ENCODE results near the gene MCTP2. TPM values are rescaled to one million over a fixed set of nuclear protein-coding genes. Genes with fewer than 3 reads are reported as not detected.
A peak's percentile ranks its signal among the peaks of the same experiment; 100 is the strongest.

The MCTP2 gene
- total RNA-seq, 1 experiment from 2014 or later = 0.18 TPM

DNA sequence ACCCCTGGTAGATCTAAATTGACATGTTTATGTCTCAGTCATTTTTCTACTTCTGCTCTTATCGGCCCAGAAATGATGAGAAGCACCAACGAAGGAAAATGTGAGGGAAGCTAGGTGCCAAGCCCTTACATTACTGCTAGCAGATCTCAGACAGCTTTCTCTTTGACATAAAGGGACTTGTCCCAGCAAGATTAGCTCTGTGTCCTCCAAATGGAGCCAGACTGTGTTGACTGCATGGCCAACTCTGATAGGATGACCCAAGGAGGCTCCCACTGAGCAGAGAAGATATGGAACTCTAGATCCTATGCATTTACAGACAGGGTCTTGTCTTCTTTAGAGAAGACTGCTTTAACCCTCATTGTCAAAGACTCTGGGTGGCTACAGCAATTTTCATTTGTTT, 2.8 kb upstream of the MCTP2 start:
- peaks cover 6% of the 10 kb centered on the region; the same call in 1 of the 2 replicates for H3K4me1 ChIP-seq (replicated peaks)
- H3K9me3 ChIP-seq (replicated peaks) = no peaks in the 10 kb centered on the region
- H3K36me3 ChIP-seq = no peaks in the 10 kb centered on the region
- no peak overlapping the region for H3K4me3 ChIP-seq
- no peak for DNase-seq (ENCODE audit: low read depth in 1 of 2, low spot score in 2 of 2)
- no peak overlapping the region for H3K27ac ChIP-seq
- peaks cover 6% of the 10 kb centered on the region; the same call in 1 of the 2 replicates for H3K27me3 ChIP-seq (replicated peaks)

DNA sequence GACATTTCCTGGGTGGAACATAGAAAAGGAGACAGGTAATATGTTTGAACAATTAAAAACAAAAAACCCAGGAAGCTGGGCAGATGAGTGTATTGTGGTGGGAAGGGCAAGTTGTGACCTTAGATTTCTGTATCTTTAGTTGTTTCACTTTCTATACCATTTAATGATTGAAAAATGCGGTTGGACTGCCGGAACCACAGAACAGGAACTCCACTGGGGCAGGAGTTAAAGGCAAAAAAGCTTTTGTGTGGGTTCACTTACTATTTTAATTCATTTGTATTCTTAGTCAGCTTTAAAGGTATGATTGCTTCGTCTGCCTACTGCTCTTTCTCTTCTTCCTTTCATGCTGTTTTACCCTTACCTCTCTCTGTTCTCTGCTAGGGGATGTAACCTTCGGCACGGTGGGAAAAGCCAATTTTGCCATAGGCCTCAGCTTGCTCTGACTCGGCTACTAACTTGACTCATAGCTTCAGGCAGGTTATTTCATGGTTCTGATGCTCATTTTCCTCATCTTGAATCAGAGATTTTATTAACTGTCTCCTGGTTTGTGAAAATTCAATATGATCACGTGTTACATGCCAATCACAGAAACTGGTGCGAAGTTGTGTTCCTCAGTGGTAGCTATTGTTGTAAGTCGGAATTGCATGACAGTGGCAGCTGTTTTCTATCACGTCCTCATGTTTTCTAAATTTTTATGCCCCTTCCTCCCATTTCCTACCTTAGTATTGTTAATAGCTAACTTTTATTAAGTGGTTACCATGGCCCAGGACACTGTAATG, 1.6 kb upstream of the MCTP2 start:
- Histone ChIP-seq H3K9me3 (replicated peaks) (no peaks in the 10 kb centered on the region), H3K27ac (no peak overlapping the region), H3K4me1 (replicated peaks) (peaks cover 6% of the 10 kb centered on the region; the same call in 1 of the 2 replicates), H3K27me3 (replicated peaks) (peaks cover 6% of the 10 kb centered on the region; the same call in 1 of the 2 replicates), H3K36me3 (no peaks in the 10 kb centered on the region), H3K4me3 (no peak overlapping the region)
- DNase-seq (ENCODE audit: low read depth in 1 of 2, low spot score in 2 of 2) = no peak

- Histone ChIP-seq H3K27me3 (replicated peaks) (peaks cover 6% of the 10 kb centered on the region; the same call in 1 of the 2 replicates), H3K9me3 (replicated peaks) (no peaks in the 10 kb centered on the region), H3K36me3 (no peaks in the 10 kb centered on the region), H3K27ac (no peak overlapping the region), H3K4me1 (replicated peaks) (peaks cover 4% of the 10 kb centered on the region; the same call in 1 of the 2 replicates), H3K4me3 (peak overlapping the region; percentile 35)
- no peak for DNase-seq (ENCODE audit: low read depth in 1 of 2, low spot score in 2 of 2)
These were observed 904 bp upstream of the MCTP2 start for GRCh38 chr15:94230431-94230882.

GRCh38 chr15:94231723-94232468, 535 bp downstream of the MCTP2 start:
- no peaks in the 10 kb centered on the region for H3K4me1 ChIP-seq (replicated peaks)
- H3K9me3 ChIP-seq (replicated peaks) = no peaks in the 10 kb centered on the region
- H3K27ac ChIP-seq = no peak overlapping the region
- peaks cover 6% of the 10 kb centered on the region; the same call in 1 of the 2 replicates for H3K27me3 ChIP-seq (replicated peaks)
- no peaks in the 10 kb centered on the region for H3K36me3 ChIP-seq
- peak overlapping the region; percentile 35 for H3K4me3 ChIP-seq
- no peak for DNase-seq (ENCODE audit: low read depth in 1 of 2, low spot score in 2 of 2)

GRCh38 chr15:94233441-94233840, 2.1 kb downstream of the MCTP2 start:
- H3K27ac ChIP-seq = no peak overlapping the region
- peaks cover 6% of the 10 kb centered on the region; the same call in 1 of the 2 replicates for H3K27me3 ChIP-seq (replicated peaks)
- H3K4me1 ChIP-seq (replicated peaks) = no peaks in the 10 kb centered on the region
- no peaks in the 10 kb centered on the region for H3K36me3 ChIP-seq
- DNase-seq (ENCODE audit: low read depth in 1 of 2, low spot score in 2 of 2) = no peak
- no peaks in the 10 kb centered on the region for H3K9me3 ChIP-seq (replicated peaks)
- no peak overlapping the region for H3K4me3 ChIP-seq

DNA sequence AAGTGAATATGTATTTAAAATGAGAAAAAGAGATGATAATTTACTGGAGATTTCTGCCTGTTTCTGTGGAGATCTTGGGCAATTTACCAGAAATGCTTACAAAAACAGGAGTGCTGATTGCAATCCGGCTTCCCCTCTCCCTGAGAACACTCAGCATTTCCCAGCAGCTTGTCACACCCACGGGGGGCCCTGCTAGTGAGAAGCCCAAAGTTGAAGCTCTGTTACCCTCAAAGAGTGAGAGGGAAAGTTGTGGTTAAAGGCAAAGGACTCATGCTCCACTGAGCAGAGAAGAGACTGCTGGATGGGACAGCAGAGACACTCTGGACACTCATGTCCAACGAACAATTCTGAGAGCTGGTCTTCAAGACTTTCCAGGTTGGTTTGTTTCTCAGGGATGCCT, 2.9 kb downstream of the MCTP2 start:
- H3K4me1 ChIP-seq (replicated peaks) = no peaks in the 10 kb centered on the region
- H3K4me3 ChIP-seq = no peak overlapping the region
- H3K27ac ChIP-seq = no peak overlapping the region
- no peak for DNase-seq (ENCODE audit: low read depth in 1 of 2, low spot score in 2 of 2)
- peaks cover 6% of the 10 kb centered on the region; the same call in 1 of the 2 replicates for H3K27me3 ChIP-seq (replicated peaks)
- H3K9me3 ChIP-seq (replicated peaks) = no peaks in the 10 kb centered on the region
- no peaks in the 10 kb centered on the region for H3K36me3 ChIP-seq

DNA sequence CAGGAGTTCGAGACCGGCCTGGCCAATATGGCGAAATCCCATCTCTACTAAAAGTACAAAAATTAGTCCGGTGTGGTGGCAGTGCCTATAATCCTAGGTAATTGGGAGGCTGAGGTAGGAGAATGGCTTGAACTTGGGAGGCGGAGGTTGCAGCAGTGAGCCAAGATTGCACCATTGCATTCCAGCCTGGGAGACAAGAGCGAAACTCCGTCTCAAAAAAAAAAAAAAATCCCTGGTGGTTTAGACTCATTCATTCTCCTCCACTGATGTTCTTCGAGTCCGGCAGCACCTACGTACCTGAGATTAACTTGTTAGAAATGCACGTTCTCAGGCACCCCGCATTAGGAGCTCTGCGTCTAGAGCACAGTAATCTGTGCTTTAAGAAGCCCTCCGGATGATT, 3.7 kb downstream of the MCTP2 start:
- H3K27me3 ChIP-seq (replicated peaks) = peaks cover 6% of the 10 kb centered on the region; the same call in 1 of the 2 replicates
- H3K4me3 ChIP-seq = no peak overlapping the region
- H3K27ac ChIP-seq = no peak overlapping the region
- DNase-seq (ENCODE audit: low read depth in 1 of 2, low spot score in 2 of 2) = no peak
- no peaks in the 10 kb centered on the region for H3K9me3 ChIP-seq (replicated peaks)
- no peaks in the 10 kb centered on the region for H3K36me3 ChIP-seq
- no peaks in the 10 kb centered on the region for H3K4me1 ChIP-seq (replicated peaks)

DNA sequence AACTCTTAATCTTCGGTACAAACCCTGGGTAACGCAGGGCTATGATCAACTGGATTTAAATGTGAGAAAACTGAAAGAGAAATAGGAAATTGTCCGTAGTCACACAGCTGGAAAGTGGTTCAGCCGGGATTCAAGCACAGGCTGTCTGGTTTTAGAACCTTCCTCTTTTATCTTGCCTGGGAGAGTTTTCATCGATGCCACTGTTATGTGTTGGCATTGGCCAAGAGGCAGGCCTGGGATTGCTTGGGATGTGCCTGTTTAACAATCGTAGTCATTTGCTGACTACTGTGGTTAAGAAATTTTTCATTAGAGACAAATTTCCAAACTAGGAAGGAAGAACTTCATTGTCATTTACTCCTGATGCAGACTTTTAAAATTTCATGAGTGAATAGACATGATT, 4.3 kb downstream of the MCTP2 start:
- Histone ChIP-seq H3K9me3 (replicated peaks) (no peaks in the 10 kb centered on the region), H3K27ac (no peak overlapping the region), H3K36me3 (no peaks in the 10 kb centered on the region), H3K27me3 (replicated peaks) (peaks cover under 1% of the 10 kb centered on the region; the same call in 1 of the 2 replicates), H3K4me3 (no peak overlapping the region), H3K4me1 (replicated peaks) (no peaks in the 10 kb centered on the region)
- no peak for DNase-seq (ENCODE audit: low read depth in 1 of 2, low spot score in 2 of 2)

DNA sequence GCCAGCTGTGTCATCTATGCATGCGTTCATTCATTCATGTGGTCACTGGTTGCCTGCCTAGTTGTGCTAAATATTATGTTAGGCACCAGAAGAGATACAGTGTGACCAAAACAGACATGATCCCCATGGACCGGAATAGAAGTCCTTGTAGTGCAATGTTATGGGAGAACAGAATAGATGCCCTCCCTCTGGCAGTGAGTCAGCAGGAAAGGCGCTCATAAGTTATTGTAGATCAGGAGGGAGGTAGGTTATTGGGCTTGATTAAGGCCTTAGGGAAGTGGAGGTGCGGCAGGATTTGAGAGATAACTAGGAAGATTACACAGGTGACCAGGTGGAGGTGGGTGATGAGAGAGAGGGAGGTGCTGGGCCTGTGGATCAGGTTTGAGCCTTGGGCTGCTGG, 5.2 kb downstream of the MCTP2 start:
- no peak overlapping the region for H3K27ac ChIP-seq
- no peak for DNase-seq (ENCODE audit: low read depth in 1 of 2, low spot score in 2 of 2)
- no peak overlapping the region for H3K4me3 ChIP-seq
- H3K4me1 ChIP-seq (replicated peaks) = no peaks in the 10 kb centered on the region
- H3K9me3 ChIP-seq (replicated peaks) = no peaks in the 10 kb centered on the region
- no peaks in the 10 kb centered on the region for H3K36me3 ChIP-seq
- no peaks in the 10 kb centered on the region for H3K27me3 ChIP-seq (replicated peaks)

- H3K4me1 ChIP-seq (replicated peaks) = no peaks in the 10 kb centered on the region
- no peaks in the 10 kb centered on the region for H3K9me3 ChIP-seq (replicated peaks)
- no peaks in the 10 kb centered on the region for H3K36me3 ChIP-seq
- H3K27me3 ChIP-seq (replicated peaks) = no peaks in the 10 kb centered on the region
- H3K27ac ChIP-seq = no peak overlapping the region
- no peak for DNase-seq (ENCODE audit: low read depth in 1 of 2, low spot score in 2 of 2)
- no peak overlapping the region for H3K4me3 ChIP-seq
These were observed 6.5 kb downstream of the MCTP2 start for GRCh38 chr15:94237903-94238302.

DNA sequence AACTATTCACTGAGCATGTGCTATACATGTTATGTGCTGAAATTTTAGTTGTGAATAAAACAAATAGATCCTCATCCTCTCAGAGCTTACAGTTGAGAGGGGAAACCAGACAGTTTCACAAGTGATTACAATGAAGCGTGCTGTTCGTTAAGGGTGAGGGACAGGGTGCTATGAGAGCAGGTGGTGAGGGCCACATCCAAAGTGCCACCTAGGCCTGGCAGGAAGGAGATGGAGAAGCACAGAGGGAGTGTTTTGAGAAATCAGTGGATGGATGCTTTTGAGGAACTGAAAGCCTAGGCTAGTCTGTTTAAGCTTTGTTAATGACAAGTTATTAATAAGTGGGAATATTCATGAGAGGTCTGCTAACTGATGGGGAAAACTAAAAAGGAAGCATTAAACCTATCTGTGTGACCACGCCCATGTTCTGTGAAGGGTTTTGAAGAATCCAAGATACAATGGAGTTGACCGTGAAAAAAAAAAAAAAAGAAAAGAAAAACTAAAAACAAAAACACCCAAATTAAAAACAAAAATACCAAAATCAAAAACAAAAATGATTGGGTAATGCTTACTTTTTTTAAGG, 7.3 kb downstream of the MCTP2 start:
- no peaks in the 10 kb centered on the region for H3K36me3 ChIP-seq
- no peaks in the 10 kb centered on the region for H3K9me3 ChIP-seq (replicated peaks)
- no peaks in the 10 kb centered on the region for H3K4me1 ChIP-seq (replicated peaks)
- no peak overlapping the region for H3K27ac ChIP-seq
- H3K27me3 ChIP-seq (replicated peaks) = no peaks in the 10 kb centered on the region
- DNase-seq (ENCODE audit: low read depth in 1 of 2, low spot score in 2 of 2) = no peak
- no peak overlapping the region for H3K4me3 ChIP-seq

DNA sequence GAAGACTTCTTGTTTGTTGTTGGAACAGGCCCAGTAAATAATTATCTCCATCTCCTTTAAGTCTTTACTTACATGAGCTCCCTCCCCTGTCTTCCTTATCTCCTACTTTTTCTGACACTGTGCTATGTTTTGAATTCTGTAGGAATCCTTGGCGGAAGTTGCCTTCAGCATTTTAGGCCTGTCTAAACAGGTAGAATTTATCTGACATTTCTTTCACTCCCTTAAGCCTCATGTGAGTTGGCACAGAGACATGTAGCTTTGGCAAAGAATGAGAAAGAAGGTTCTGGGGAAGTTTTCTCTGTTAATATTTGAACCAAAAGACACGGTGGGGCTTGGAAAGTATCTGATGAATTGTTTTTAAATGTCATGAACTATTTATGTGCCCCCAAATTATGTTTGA, 8.1 kb downstream of the MCTP2 start:
- no peak overlapping the region for H3K4me3 ChIP-seq
- no peaks in the 10 kb centered on the region for H3K9me3 ChIP-seq (replicated peaks)
- no peaks in the 10 kb centered on the region for H3K4me1 ChIP-seq (replicated peaks)
- no peak for DNase-seq (ENCODE audit: low read depth in 1 of 2, low spot score in 2 of 2)
- no peaks in the 10 kb centered on the region for H3K36me3 ChIP-seq
- no peak overlapping the region for H3K27ac ChIP-seq
- H3K27me3 ChIP-seq (replicated peaks) = no peaks in the 10 kb centered on the region

DNA sequence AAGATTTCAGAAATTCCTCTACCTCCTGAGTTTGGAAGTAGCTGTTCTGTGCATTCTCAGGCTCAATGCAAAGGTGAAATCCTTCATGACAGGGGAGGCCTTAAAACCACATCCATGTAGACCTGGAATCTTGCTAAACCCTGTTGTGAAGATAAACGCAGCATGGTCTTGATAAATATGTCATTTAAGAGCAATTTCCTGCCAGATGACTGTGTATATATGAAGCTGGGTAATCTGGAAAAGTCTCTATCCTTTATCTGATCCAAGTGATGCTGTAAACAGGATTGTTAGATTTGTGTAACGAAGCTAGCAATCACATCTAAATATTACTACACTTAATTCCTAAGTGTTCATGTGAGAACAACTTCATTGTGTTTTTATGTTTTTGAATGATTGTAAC, 9.1 kb downstream of the MCTP2 start:
- H3K36me3 ChIP-seq = no peaks in the 10 kb centered on the region
- no peaks in the 10 kb centered on the region for H3K9me3 ChIP-seq (replicated peaks)
- DNase-seq (ENCODE audit: low read depth in 1 of 2, low spot score in 2 of 2) = no peak
- no peak overlapping the region for H3K4me3 ChIP-seq
- no peaks in the 10 kb centered on the region for H3K4me1 ChIP-seq (replicated peaks)
- H3K27ac ChIP-seq = no peak overlapping the region
- H3K27me3 ChIP-seq (replicated peaks) = no peaks in the 10 kb centered on the region

DNA sequence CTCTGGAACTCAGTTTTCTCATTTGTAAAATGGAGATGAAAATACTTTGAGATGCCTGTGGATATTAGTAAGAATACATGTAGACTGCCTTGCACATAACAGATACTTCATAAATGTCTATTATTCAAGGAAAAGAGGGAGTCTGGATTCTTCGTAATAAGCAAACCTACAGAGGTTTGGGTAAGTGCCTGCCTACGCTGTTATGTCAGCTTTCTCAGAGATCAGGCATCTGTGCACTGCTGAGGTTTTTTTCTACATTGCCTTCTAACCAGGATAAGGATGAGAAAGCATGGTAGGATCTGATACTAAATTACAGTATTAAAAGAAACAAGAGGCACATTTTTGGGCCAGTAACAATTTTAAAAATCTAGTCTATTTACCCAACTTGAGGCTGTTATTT, 10.9 kb downstream of the MCTP2 start:
- H3K27ac ChIP-seq = no peak overlapping the region
- DNase-seq (ENCODE audit: low read depth in 1 of 2, low spot score in 2 of 2) = no peak
- H3K4me3 ChIP-seq = no peak overlapping the region
- no peaks in the 10 kb centered on the region for H3K9me3 ChIP-seq (replicated peaks)
- H3K36me3 ChIP-seq = no peaks in the 10 kb centered on the region
- no peaks in the 10 kb centered on the region for H3K4me1 ChIP-seq (replicated peaks)
- no peaks in the 10 kb centered on the region for H3K27me3 ChIP-seq (replicated peaks)

All from SJSA1 (cell line).